Nephron (organoid): ENCODE results near the gene TBC1D22B.

ENCODE experiments used
- H3K27ac Mint-ChIP-seq, 3 experiments: 2 replicates each; pipeline ENCODE4 v1.8.0; 2020; ENCODE audit warnings: mixed read lengths in 3 of 3, mild to moderate bottlenecking in 2 of 3, moderate library complexity in 1 of 3
- H3K27me3 Mint-ChIP-seq: 2 replicates; pipeline ENCODE4 v1.8.0; 2021; ENCODE audit warnings: low read depth, mild to moderate bottlenecking, moderate library complexity, mixed read lengths
- H3K36me3 Mint-ChIP-seq: 2 replicates; pipeline ENCODE4 v1.8.0; 2020; ENCODE audit warnings: low read depth, mixed read lengths
- H3K4me1 Mint-ChIP-seq: 2 replicates; pipeline ENCODE4 v1.8.0; 2020; ENCODE audit warnings: mixed read lengths
- H3K4me3 Mint-ChIP-seq, 3 experiments: 2 replicates each; pipeline ENCODE4 v1.8.0; 2020; ENCODE audit warnings: mild to moderate bottlenecking in 3 of 3, mixed read lengths in 3 of 3, moderate library complexity in 2 of 3
- H3K9me3 Mint-ChIP-seq: 2 replicates; pipeline ENCODE4 v1.8.0; 2020; ENCODE audit warnings: mixed read lengths
- TF ChIP-seq, protein P1 (sequence below), 3 experiments: fragments of 200-600 bp; sonication (generic); IDR thresholded peaks; one replicate each; pipeline ENCODE4 v1.5.0; 2021; ENCODE audit warnings: antibody characterized with exemption in 3 of 3; ENCODE audit not compliant: unreplicated experiment in 3 of 3

TBC1D22B gene

DNA sequence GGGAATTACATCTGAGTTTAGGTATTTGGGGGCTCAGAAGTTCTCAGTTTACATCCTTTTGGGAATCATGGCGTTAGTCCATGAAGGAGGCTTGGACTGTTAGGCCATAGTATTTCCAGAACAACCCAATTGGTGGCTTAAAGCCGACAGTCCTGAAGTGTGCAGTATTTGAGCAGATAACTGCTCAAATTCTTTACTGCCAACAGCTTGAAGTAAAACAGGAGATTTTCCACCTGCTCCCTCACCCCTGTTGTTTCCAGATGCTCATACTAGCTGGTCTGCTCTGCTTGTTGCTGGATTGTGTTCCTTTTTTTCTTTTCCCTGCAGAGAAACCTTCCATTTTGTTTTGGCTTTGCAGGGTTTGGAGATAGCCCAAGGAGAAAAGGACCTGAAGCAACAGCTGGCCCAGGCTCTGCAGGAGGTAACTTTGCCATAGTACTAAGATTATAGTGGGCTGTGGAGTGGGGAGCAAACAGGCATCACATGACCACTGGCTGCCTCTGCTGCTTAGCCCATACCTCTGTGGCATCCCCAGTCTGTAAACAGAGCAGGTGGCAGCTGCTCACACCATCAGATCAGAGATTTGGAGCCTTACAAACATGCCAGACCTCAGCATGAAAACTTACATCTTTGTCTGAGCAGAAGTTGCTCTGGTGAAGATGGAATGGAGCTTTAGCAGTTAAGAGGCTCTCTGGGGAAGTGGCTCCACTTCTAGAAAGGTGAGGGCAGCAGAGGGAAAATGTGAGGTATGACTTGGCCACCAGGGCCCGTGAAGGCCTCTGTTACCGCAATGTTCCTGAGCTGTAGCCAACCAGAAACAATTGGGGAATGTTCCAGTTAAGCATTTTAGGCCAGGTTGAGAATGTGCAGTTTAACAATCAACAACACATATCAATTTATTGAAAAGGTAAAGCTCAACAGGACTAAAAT, 113.8 kb downstream of the TBC1D22B start:
- Mint-ChIP-seq H3K9me3 (no peaks in the 10 kb centered on the region), H3K27ac (peak overlapping the region in 1 of 3 experiments; percentile 4), H3K4me3 (no peak overlapping the region), H3K36me3 (peaks cover 48% of the 10 kb centered on the region), H3K27me3 (no peaks in the 10 kb centered on the region), H3K4me1 (peaks cover 42% of the 10 kb centered on the region)
- TF ChIP-seq, protein P1, sequence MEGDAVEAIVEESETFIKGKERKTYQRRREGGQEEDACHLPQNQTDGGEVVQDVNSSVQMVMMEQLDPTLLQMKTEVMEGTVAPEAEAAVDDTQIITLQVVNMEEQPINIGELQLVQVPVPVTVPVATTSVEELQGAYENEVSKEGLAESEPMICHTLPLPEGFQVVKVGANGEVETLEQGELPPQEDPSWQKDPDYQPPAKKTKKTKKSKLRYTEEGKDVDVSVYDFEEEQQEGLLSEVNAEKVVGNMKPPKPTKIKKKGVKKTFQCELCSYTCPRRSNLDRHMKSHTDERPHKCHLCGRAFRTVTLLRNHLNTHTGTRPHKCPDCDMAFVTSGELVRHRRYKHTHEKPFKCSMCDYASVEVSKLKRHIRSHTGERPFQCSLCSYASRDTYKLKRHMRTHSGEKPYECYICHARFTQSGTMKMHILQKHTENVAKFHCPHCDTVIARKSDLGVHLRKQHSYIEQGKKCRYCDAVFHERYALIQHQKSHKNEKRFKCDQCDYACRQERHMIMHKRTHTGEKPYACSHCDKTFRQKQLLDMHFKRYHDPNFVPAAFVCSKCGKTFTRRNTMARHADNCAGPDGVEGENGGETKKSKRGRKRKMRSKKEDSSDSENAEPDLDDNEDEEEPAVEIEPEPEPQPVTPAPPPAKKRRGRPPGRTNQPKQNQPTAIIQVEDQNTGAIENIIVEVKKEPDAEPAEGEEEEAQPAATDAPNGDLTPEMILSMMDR (IDR thresholded peaks at IDR 0.05; ENCODE audit: unreplicated experiment in 3 of 3), result no peak

DNA sequence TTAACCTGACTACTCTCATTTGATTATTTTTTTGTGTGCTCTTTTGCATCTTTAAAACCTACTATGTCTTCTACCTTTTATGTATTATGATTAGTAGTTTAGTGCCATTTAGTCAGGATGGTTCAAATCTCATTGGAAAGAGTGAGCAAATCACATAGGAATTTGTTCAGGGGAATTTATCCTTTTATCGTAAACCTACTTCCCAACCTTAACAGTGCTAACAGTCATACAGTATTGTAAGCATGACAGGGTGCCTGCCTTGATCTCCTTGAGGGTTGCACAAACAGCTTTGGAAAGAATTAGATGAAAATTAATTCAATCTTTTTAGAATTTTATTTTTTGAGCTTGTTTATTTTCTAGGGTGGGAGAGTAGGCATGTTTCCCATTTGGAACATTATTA, 114.5 kb downstream of the TBC1D22B start:
- H3K27me3 Mint-ChIP-seq, result no peaks in the 10 kb centered on the region
- no peak overlapping the region for H3K4me3 Mint-ChIP-seq
- H3K9me3 Mint-ChIP-seq, result no peaks in the 10 kb centered on the region
- H3K27ac Mint-ChIP-seq, result no peak overlapping the region
- H3K36me3 Mint-ChIP-seq, result peaks cover 49% of the 10 kb centered on the region
- peaks cover 35% of the 10 kb centered on the region for H3K4me1 Mint-ChIP-seq
- TF ChIP-seq, protein P1 (IDR thresholded peaks at IDR 0.05; ENCODE audit: unreplicated experiment in 3 of 3), result no peak

DNA sequence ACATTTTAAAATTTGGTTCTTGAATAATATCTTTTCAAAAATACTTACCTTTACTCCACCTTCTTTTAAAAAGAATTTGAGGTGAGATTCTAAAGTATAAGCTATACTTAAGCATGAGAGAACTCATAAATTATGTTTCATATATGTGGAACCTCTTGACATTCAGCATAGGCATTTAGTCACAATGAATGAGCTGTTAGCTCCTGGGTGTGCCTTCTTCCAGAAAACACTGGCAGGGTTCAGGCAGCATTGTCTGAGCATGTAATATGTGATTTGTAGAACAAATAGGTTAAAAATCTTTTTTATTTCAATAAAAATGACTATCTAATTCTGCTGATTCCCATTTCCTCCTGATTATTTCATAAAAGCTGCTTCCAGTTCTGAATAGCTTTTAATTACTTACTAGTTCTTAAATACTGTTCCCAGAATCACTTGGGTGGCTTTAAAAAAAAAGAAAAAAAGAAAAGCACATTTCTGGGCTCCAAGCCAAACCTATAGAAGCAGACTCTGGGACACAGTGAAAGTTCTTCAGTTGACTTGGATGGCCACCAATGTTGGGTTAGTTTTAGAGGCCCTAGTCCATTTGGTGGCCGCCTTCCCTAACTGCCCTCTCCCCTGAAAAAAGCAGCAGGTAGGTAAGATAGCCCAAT, 116.4 kb downstream of the TBC1D22B start:
- H3K4me1 Mint-ChIP-seq, result peaks cover 24% of the 10 kb centered on the region
- no peak overlapping the region for H3K4me3 Mint-ChIP-seq
- H3K27ac Mint-ChIP-seq, result no peak overlapping the region
- H3K27me3 Mint-ChIP-seq, result no peaks in the 10 kb centered on the region
- H3K36me3 Mint-ChIP-seq, result peaks cover 52% of the 10 kb centered on the region
- no peaks in the 10 kb centered on the region for H3K9me3 Mint-ChIP-seq
- TF ChIP-seq, protein P1 (IDR thresholded peaks at IDR 0.05; ENCODE audit: unreplicated experiment in 3 of 3), result no peak

DNA sequence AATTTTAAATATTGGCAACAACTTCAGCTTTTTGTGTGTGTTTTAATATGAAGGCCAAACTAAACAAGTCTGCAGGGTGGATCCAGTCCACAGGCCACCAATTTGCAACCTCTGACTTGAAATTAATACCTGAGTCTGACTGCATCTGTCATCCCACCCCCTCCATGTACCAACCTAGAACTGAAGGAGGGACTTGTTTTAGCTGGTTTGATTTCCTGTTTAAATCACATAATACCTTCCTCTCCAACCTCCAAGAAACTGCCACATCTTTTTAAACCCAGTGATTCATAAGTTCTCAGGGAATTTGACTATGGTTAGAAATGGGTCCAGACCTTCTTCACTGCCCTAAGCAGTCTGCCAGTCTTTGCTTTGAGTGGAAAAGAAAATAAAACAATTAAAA, 117.8 kb downstream of the TBC1D22B start:
- Mint-ChIP-seq H3K4me1 (peaks cover 12% of the 10 kb centered on the region), H3K27ac (no peak overlapping the region), H3K36me3 (peaks cover 43% of the 10 kb centered on the region), H3K9me3 (no peaks in the 10 kb centered on the region), H3K27me3 (no peaks in the 10 kb centered on the region), H3K4me3 (no peak overlapping the region)
- TF ChIP-seq, protein P1 (IDR thresholded peaks at IDR 0.05; ENCODE audit: unreplicated experiment in 3 of 3), result no peak

DNA sequence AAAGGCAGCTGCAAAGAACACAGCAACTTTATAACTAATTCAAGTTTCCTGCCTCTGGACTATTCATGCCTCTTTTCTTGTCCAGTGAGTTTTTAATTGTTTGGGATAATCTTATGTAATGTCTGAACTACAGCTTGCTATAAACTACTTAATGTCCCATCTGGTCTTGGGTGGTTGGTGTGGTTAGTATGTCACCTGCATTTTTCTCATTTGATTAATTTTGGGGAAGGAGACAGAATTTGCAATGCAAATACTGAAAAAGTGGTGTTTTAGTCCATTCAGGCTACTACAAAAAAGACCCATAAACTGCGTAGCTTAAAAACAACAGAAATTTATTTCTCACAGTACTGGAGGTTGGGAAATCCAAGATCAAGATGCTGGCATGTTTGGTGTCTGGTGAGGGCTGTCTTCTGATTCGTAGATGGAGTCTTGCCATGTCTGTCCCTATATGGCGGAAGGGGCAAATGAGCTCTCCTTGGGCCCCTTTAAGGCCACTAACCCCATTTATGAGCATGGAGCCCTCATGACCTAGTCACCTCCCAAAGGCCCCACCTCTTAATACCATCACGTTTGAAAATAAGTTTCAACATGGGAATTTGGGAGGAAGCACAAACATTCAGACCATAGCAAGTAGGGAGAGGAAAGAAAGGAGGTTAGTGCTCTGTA, 118.6 kb downstream of the TBC1D22B start:
- Mint-ChIP-seq H3K4me3 (no peak overlapping the region), H3K9me3 (no peaks in the 10 kb centered on the region), H3K27me3 (no peaks in the 10 kb centered on the region), H3K36me3 (peaks cover 41% of the 10 kb centered on the region), H3K4me1 (peaks cover 5% of the 10 kb centered on the region), H3K27ac (no peak overlapping the region)
- TF ChIP-seq, protein P1 (IDR thresholded peaks at IDR 0.05; ENCODE audit: unreplicated experiment in 3 of 3), result no peak
